CD14-positive monocyte (primary cell): Measurements from ENCODE around the gene BIN1. TPM values are rescaled to one million over a fixed set of nuclear protein-coding genes. Genes with fewer than 3 reads are reported as not detected.

ENCODE experiments used
- DNase-seq, 3 donors: peaks; one replicate each; pipeline ENCODE4 v3.0.0-alpha.2; 2011 to 2022
- H2AFZ ChIP-seq: 2 replicates; pipeline ENCODE4 v1.6.0; 2012; ENCODE audit warnings: mild to moderate bottlenecking, low read depth, low read length, inconsistent platforms; ENCODE audit not compliant: insufficient read depth, poor library complexity, severe bottlenecking
- H3K27ac ChIP-seq, 2 donors: 1 replicate in 1 of 2; 2 replicates in 1 of 2; pipeline ENCODE4 v1.5.1; 2012 to 2013; ENCODE audit warnings: low read length in 2 of 2, control low read depth in 1 of 2, inconsistent platforms in 1 of 2, low read depth in 1 of 2, mild to moderate bottlenecking in 1 of 2
- H3K27me3 ChIP-seq, 2 donors: one replicate each; pipeline versions ENCODE4 v1.6.0 to v1.6.1; 2011 to 2013; ENCODE audit warnings: low read length in 2 of 2; ENCODE audit not compliant: control insufficient read depth in 2 of 2, insufficient read depth in 2 of 2
- H3K36me3 ChIP-seq, 2 donors: replicated peaks in 1 of 2; 1 replicate in 1 of 2; 2 replicates in 1 of 2; pipeline versions ENCODE4 v1.5.1 to v1.6.1; 2012 to 2013; ENCODE audit warnings: low read length in 2 of 2, control low read depth in 1 of 2, inconsistent platforms in 1 of 2, mild to moderate bottlenecking in 1 of 2; ENCODE audit not compliant: insufficient read depth in 2 of 2, control insufficient read depth in 1 of 2
- H3K4me1 ChIP-seq, 2 donors: 1 replicate in 1 of 2; 2 replicates in 1 of 2; pipeline versions ENCODE4 v1.5.1 to v1.6.1; 2012 to 2013; ENCODE audit warnings: low read length in 2 of 2, control low read depth in 1 of 2, inconsistent platforms in 1 of 2, mild to moderate bottlenecking in 1 of 2, moderate library complexity in 1 of 2; ENCODE audit not compliant: insufficient read depth in 2 of 2, control insufficient read depth in 1 of 2
- H3K4me2 ChIP-seq: replicated peaks from 2 replicates; pipeline ENCODE3; 2012; ENCODE audit warnings: low read length, moderate library complexity, mild to moderate bottlenecking; ENCODE audit not compliant: poor library complexity, severe bottlenecking; ENCODE audit errors: extremely low read depth
- H3K4me3 ChIP-seq, 3 experiments: fragments of 200-600 bp in 1 of 3; sonication (generic) in 1 of 3; replicated peaks in 1 of 3; 1 replicate in 2 of 3; 2 replicates in 1 of 3; pipeline ENCODE4 v1.5.1; 2011 to 2013; ENCODE audit warnings: low read length in 3 of 3, mild to moderate bottlenecking in 3 of 3, control low read depth in 2 of 3, low read depth in 2 of 3, inconsistent platforms in 1 of 3, moderate library complexity in 1 of 3
- H3K79me2 ChIP-seq: 2 replicates; pipeline ENCODE4 v1.6.0; 2012; ENCODE audit warnings: mild to moderate bottlenecking, control low read depth, inconsistent platforms, low read length, moderate library complexity; ENCODE audit not compliant: insufficient read depth
- H3K9ac ChIP-seq: 2 replicates; pipeline ENCODE4 v1.6.0; 2017; ENCODE audit warnings: low read length, mild to moderate bottlenecking; ENCODE audit not compliant: insufficient read depth, poor library complexity, severe bottlenecking
- H3K9me3 ChIP-seq, 2 donors: replicated peaks in 1 of 2; 1 replicate in 1 of 2; 2 replicates in 1 of 2; pipeline versions ENCODE4 v1.5.1 to v1.6.1; 2012 to 2013; ENCODE audit warnings: low read length in 2 of 2, control low read depth in 1 of 2; ENCODE audit not compliant: control insufficient read depth in 1 of 2, insufficient read depth in 1 of 2
- H4K20me1 ChIP-seq: 2 replicates; pipeline ENCODE4 v1.6.0; 2012; ENCODE audit warnings: mild to moderate bottlenecking, low read length, control low read depth, moderate library complexity; ENCODE audit not compliant: insufficient read depth
- H3K27ac Mint-ChIP-seq, 7 donors: one replicate each; pipeline ENCODE4 v1.8.0; 2020; ENCODE audit warnings: mild to moderate bottlenecking in 7 of 7, mixed read lengths in 7 of 7, moderate library complexity in 6 of 7, inconsistent platforms in 2 of 7
- H3K27me3 Mint-ChIP-seq, 3 donors: one replicate each; pipeline ENCODE4 v1.8.0; 2021 to 2022; ENCODE audit warnings: low read depth in 3 of 3, mild to moderate bottlenecking in 3 of 3, mixed read lengths in 3 of 3, moderate library complexity in 3 of 3, inconsistent platforms in 1 of 3
- H3K36me3 Mint-ChIP-seq, 2 donors: one replicate each; pipeline ENCODE4 v1.8.0; 2020; ENCODE audit warnings: mixed read lengths in 2 of 2, inconsistent platforms in 1 of 2, mild to moderate bottlenecking in 1 of 2
- H3K4me1 Mint-ChIP-seq: one replicate; pipeline ENCODE4 v1.8.0; 2020; ENCODE audit warnings: mild to moderate bottlenecking, mixed read lengths
- H3K4me3 Mint-ChIP-seq, 2 donors: one replicate each; pipeline ENCODE4 v1.8.0; 2020; ENCODE audit warnings: mild to moderate bottlenecking in 2 of 2, mixed read lengths in 2 of 2, moderate library complexity in 1 of 2
- H3K9me3 Mint-ChIP-seq, 7 donors: one replicate each; pipeline ENCODE4 v1.8.0; 2020 to 2022; ENCODE audit warnings: mixed read lengths in 7 of 7, mild to moderate bottlenecking in 6 of 7, moderate library complexity in 6 of 7, inconsistent platforms in 2 of 7
- CTCF ChIP-seq: fragments of 200-600 bp; IDR thresholded peaks from one replicate; pipeline ENCODE4 v1.8.0; 2022; ENCODE audit warnings: antibody characterized with exemption, mild to moderate bottlenecking
- WGBS: methylation state at CpG from one replicate; pipeline ENCODE4 v1.1.5; 2013; ENCODE audit warnings: missing lambda C conversion rate; ENCODE audit not compliant: insufficient coverage; 5-methylcytosine and 5-hydroxymethylcytosine counted together
- intact Hi-C, 2 donors: fragments of 100-400 bp; cut with micrococcal nuclease; formaldehyde crosslinking; loops; one replicate each; pipeline versions ENCODE4 v1.15.0 to v1.15.1; 2023
- polyA plus RNA-seq, 3 donors: library from polyadenylated mRNA; depleted of rRNA in 1 of 3; unstranded in 2 of 3; stranded (reverse) in 1 of 3; fragments of 300-500 nt in 2 of 3; fragments of >200 nt in 1 of 3; fragmentation: Illumina TruSeq in 2 of 3; gene quantifications; 1 replicate in 2 of 3; 2 replicates in 1 of 3; pipeline ENCODE4 v1.2.3, GENCODE V29; 2012 to 2021

Gene BIN1
- polyA plus RNA-seq, 3 donors = 3.4 to 7.5 (median 4.1) TPM

GRCh38 chr2:127065940-127066318 lies 41.0 kb downstream of the BIN1 start:
- WGBS = 95% methylated on average over 5 of the region's 5 CpGs
- intact Hi-C loops = loop anchor here (10.0 kb wide), 2 partner anchors 349 to 411 kb away; partner anchors contain the start of genes GYPC (in 1 of the 2) and PROC (in 1 of the 2)
- no peak for DNase-seq
- Histone ChIP-seq H3K9ac (peak overlapping the region; percentile 48), H3K4me2 (no peak overlapping the region), H3K9me3 (no peaks in the 10 kb centered on the region), H3K4me1 (peaks cover 47 to 52% of the 10 kb centered on the region in 2 donors), H3K36me3 (no peaks in the 10 kb centered on the region), H3K27me3 (no peaks in the 10 kb centered on the region), H3K27ac (peak overlapping the region in 1 of 2 donors; percentile 72), H3K79me2 (no peaks in the 10 kb centered on the region), H2AFZ (no peak overlapping the region), H3K4me3 (no peak overlapping the region), H4K20me1 (no peaks in the 10 kb centered on the region)
- peak overlapping the region in 1 of 2 donors; percentile 15 for H3K4me3 Mint-ChIP-seq
- peaks cover 52% of the 10 kb centered on the region for H3K4me1 Mint-ChIP-seq
- peaks cover 10% of the 10 kb centered on the region in 2 donors for H3K36me3 Mint-ChIP-seq
- H3K27me3 Mint-ChIP-seq = peaks cover 2 to 8% (median 3%) of the 10 kb centered on the region in 3 donors
- H3K27ac Mint-ChIP-seq = peak overlapping the region in 6 of 7 donors; percentile 85 to 94 (median 91)
- no peak for TF ChIP-seq CTCF
- peaks cover 0 to 4% (median 0%) of the 10 kb centered on the region in 7 donors for H3K9me3 Mint-ChIP-seq

DNA sequence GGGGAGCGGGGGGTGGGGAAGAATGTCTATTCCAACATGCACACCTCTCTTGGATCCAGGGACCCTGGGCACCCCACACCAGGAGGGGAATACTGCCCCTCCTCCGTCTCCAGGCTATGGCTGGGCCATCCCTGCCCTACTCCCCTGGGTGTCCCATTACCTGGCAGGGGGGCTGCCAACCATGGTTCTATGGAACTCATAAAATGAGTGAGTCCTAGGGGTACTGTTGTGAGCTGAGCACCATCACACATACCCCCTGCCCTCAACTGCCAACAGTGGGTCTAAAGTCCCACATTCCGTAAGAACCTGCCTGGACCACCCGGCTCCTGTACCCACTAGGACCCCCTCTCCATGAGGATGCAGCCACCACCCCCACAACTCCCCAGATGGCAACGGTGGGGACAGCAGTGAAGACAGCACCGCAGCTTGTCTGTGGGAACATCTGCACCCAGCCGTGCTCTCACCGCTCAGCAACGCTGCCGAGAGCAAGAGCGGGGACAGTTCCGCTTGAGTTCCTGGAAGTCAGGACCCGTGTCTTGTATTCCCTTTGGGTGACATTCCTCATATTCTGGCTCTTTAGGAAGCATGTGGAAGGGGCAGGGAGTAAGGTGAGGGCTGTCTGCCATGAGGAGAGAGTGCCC lies 41.5 kb downstream of the BIN1 start:
- WGBS = 90% methylated on average over 9 of the region's 13 CpGs
- H3K27me3 ChIP-seq = no peaks in the 10 kb centered on the region
- Mint-ChIP-seq H3K27me3 (peaks cover 2 to 8% (median 3%) of the 10 kb centered on the region in 3 donors), H3K4me1 (peaks cover 52% of the 10 kb centered on the region), H3K36me3 (peaks cover 10% of the 10 kb centered on the region in 2 donors), H3K27ac (peak overlapping the region; percentile 46 to 94 (median 91)), H3K4me3 (peak overlapping the region; percentile 34 to 35), H3K9me3 (peaks cover 0 to 4% (median 0%) of the 10 kb centered on the region in 7 donors)
- no peak for DNase-seq
- H3K9me3 ChIP-seq = no peaks in the 10 kb centered on the region
- H3K4me3 ChIP-seq = peak overlapping the region in 1 of 3 experiments; percentile 13
- H3K79me2 ChIP-seq = no peaks in the 10 kb centered on the region
- peaks cover 47 to 52% of the 10 kb centered on the region in 2 donors for H3K4me1 ChIP-seq
- H2AFZ ChIP-seq = no peak overlapping the region
- H3K4me2 ChIP-seq = peak overlapping the region; percentile 8
- TF ChIP-seq CTCF = no peak
- H3K27ac ChIP-seq = peak overlapping the region; percentile 72 to 76
- H3K9ac ChIP-seq = peak overlapping the region; percentile 33
- no peaks in the 10 kb centered on the region for H4K20me1 ChIP-seq
- intact Hi-C loops = loop anchor here (10.0 kb wide), 2 partner anchors 349 to 411 kb away; partner anchors contain the start of genes GYPC (in 1 of the 2) and PROC (in 1 of the 2)
- no peaks in the 10 kb centered on the region for H3K36me3 ChIP-seq
